A673 (cell line): ENCODE data around the gene ROR2. TPM values are rescaled to one million over a fixed set of nuclear protein-coding genes. Genes with fewer than 3 reads are reported as not detected.
"Not testable (repeated sequence)": the region's sequence is repeated elsewhere in the genome, so short reads cannot be mapped to it uniquely, and the experiment has no call there.

ENCODE experiments used
- BruUV-seq: library from RNA; stranded (reverse); fragments of 400-500 nt; replicated peaks from 2 replicates; lab custom pipeline; 2021; lab: Mats Ljungman, UMichigan
- CTCF ChIA-PET: fragments of 300-600 bp; sonication (Branson Sonifier 250); formaldehyde crosslinking; loops from one replicate; lab custom pipeline; 2022; ENCODE audit warnings: antibody characterized with exemption; lab: Charles Lee
- POLR2A ChIA-PET: fragments of 300-600 bp; sonication (Branson Sonifier 250); formaldehyde crosslinking; loops from one replicate; lab custom pipeline; 2022; ENCODE audit warnings: antibody characterized with exemption; ENCODE audit not compliant: low non-redundant PET; lab: Charles Lee
- DNase-seq: peaks from one replicate; pipeline ENCODE4 v3.0.0-alpha.2; 2015; ENCODE audit warnings: low spot score
- H3K27ac ChIP-seq: fragments of 200-600 bp; sonication (generic); 2 replicates; pipeline ENCODE4 v1.5.1; 2016; ENCODE audit warnings: mixed run types, low read depth, mild to moderate bottlenecking, mixed read lengths, antibody characterized with exemption, low read length; ENCODE audit not compliant: poor library complexity, severe bottlenecking
- H3K27me3 ChIP-seq: fragments of 200-600 bp; sonication (generic); replicated peaks from 2 replicates; pipeline ENCODE4 v1.6.1; 2017; ENCODE audit warnings: mixed run types, low read depth, mild to moderate bottlenecking, mixed read lengths, antibody characterized with exemption, low read length; ENCODE audit not compliant: insufficient read depth, poor library complexity
- H3K36me3 ChIP-seq: fragments of 200-600 bp; sonication (generic); 2 replicates; pipeline ENCODE4 v1.6.1; 2016; ENCODE audit warnings: mixed run types, mild to moderate bottlenecking, mixed read lengths, antibody characterized with exemption, low read length; ENCODE audit not compliant: insufficient read depth, poor library complexity, severe bottlenecking
- H3K4me1 ChIP-seq: fragments of 200-600 bp; sonication (generic); 2 replicates; pipeline ENCODE4 v1.6.1; 2017; ENCODE audit warnings: mixed run types, mild to moderate bottlenecking, mixed read lengths, antibody characterized with exemption, low read length; ENCODE audit not compliant: insufficient read depth, poor library complexity, severe bottlenecking
- H3K4me3 ChIP-seq: fragments of 200-600 bp; sonication (generic); 2 replicates; pipeline ENCODE4 v1.5.1; 2016; ENCODE audit warnings: low read depth, mixed run types, mild to moderate bottlenecking, mixed read lengths, low read length; ENCODE audit not compliant: poor library complexity, severe bottlenecking
- H3K9me3 ChIP-seq: fragments of 200-600 bp; sonication (generic); 2 replicates; pipeline ENCODE4 v1.6.1; 2016; ENCODE audit warnings: mixed run types, low read depth, mild to moderate bottlenecking, mixed read lengths, antibody characterized with exemption, low read length; ENCODE audit not compliant: poor library complexity, severe bottlenecking
- EZH2 ChIP-seq: fragments of 200-600 bp; sonication (generic); IDR thresholded peaks from 2 replicates; pipeline ENCODE4 v1.6.1; 2017; ENCODE audit warnings: borderline replicate concordance, low read depth, mild to moderate bottlenecking, mixed read lengths, antibody characterized with exemption, low read length; ENCODE audit not compliant: poor library complexity, severe bottlenecking
- intact Hi-C: fragments of 100-400 bp; cut with micrococcal nuclease; formaldehyde crosslinking; loops from one replicate; pipeline ENCODE4 v1.10.0; 2022; ENCODE audit not compliant: unreplicated experiment
- total RNA-seq: library from RNA; stranded (reverse); gene quantifications from 2 replicates; pipeline ENCODE4 v1.2.3, GENCODE V29; 2021
- TF ChIP-seq, protein P1 (sequence below): fragments of 300-800, 200-600 bp; sonication (generic); conservative IDR thresholded peaks from 2 replicates; pipeline ENCODE4 v1.5.1; 2017; ENCODE audit warnings: low read depth, mild to moderate bottlenecking, antibody characterized with exemption, low read length, moderate library complexity, mixed read lengths

ROR2 gene
- total RNA-seq, 1 experiment from 2014 or later, result 12.3 TPM

DNA sequence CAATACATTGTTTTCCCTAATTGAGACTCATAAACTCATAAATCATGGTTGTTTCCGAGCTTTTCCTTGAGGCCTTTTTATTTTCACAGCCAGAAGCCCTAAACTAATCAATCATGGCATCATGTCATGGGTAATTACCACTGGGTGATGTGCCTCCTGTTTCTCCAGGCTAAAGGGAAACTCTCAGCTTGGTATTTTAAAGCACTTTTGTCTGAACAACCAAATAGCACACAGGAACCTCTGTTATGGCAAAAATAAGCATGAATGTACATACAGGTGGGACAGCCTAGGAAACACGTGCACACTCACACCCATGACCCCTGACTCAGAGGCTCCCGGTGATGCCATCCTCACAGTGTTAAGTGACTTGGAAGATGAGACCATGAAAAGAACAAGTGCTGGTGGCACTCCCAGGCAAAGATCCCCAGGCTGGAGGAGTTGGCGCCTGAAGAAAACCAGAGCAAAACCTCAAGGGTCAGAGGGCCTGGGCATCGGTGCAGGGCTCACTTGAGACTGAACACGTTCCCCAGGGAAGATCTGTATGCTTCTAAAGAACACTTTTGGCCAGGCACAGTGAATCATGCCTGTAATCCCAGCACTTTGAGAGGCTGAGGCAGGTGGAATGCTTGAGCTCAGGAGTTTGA, 154.3 kb downstream of the ROR2 start:
- ChIA-PET POLR2A (interaction anchor here (0.6 to 0.7 kb wide), 2 partner anchors 13 to 167 kb away, joined by 3 read pairs; no protein-coding TSS in a partner anchor), CTCF (no interaction called here)
- TF ChIP-seq EZH2, result no peak
- TF ChIP-seq, protein P1, sequence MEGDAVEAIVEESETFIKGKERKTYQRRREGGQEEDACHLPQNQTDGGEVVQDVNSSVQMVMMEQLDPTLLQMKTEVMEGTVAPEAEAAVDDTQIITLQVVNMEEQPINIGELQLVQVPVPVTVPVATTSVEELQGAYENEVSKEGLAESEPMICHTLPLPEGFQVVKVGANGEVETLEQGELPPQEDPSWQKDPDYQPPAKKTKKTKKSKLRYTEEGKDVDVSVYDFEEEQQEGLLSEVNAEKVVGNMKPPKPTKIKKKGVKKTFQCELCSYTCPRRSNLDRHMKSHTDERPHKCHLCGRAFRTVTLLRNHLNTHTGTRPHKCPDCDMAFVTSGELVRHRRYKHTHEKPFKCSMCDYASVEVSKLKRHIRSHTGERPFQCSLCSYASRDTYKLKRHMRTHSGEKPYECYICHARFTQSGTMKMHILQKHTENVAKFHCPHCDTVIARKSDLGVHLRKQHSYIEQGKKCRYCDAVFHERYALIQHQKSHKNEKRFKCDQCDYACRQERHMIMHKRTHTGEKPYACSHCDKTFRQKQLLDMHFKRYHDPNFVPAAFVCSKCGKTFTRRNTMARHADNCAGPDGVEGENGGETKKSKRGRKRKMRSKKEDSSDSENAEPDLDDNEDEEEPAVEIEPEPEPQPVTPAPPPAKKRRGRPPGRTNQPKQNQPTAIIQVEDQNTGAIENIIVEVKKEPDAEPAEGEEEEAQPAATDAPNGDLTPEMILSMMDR, result no peak
- Histone ChIP-seq H3K36me3 (no peaks in the 10 kb centered on the region), H3K27me3 (peaks cover 9% of the 10 kb centered on the region), H3K9me3 (no peaks in the 10 kb centered on the region), H3K27ac (peak overlapping the region; percentile 58), H3K4me1 (peaks cover 32% of the 10 kb centered on the region), H3K4me3 (no peak overlapping the region)
- intact Hi-C loops, result loop anchor here (2.0 kb wide), 1 partner anchor 153 kb away; no protein-coding TSS in a partner anchor
- peak; percentile 87 for DNase-seq
- BruUV-seq, result no TSS peak

DNA sequence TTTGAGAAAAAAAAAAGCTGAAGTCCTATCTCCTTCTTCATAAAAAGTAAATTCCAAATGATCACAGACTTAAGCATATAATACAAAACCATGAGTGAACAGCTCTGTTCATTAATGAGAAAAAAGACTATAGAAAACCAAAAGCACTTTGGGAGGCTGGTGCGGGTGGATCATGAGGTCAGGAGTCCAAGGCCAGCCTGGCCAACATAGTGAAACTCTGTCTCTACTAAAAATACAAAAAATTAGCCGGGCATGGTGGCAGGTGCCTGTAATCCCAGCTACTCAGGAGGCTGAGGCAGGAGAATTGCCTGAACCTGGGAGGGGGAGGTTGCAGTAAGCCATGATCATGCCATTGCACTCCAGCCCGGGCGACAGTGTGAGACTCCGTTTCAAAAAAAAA, 156.7 kb downstream of the ROR2 start:
- BruUV-seq, H3K9me3 ChIP-seq, DNase-seq, H3K27me3 ChIP-seq, intact Hi-C loops, H3K36me3 ChIP-seq, CTCF ChIA-PET, H3K27ac ChIP-seq, H3K4me3 ChIP-seq: not testable (repeated sequence)
- peaks cover 17% of the 10 kb centered on the region for H3K4me1 ChIP-seq
- POLR2A ChIA-PET, result interaction anchor here (0.6 kb wide), 1 partner anchor 322 kb away, joined by 9 read pairs; the partner anchor contains the start of gene SPTLC1

DNA sequence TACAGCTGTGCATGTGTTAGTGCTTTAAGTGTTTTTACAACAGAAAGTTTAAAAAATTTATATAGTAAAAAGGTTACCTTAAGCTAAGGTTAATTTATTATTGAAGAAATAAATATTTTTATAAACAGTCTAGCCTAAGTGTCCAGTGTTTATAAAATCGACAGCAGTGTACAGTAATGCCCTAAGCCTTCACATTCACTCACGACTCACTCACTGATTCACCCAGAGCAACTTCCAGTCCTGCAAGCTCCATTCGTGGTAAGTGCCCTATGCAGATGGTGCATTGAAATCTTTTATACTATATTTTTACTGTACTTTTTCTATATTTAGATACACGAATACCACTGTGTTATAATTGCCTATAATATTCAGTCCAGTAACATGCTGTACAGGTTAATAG, 159.1 kb downstream of the ROR2 start:
- POLR2A ChIA-PET, result no interaction called here

More for the DNA sequence above, 159.1 kb downstream of the ROR2 start:
- Histone ChIP-seq H3K9me3 (no peaks in the 10 kb centered on the region), H3K27me3 (peaks cover 9% of the 10 kb centered on the region), H3K27ac (no peak overlapping the region), H3K4me3 (no peak overlapping the region), H3K4me1 (peaks cover 10% of the 10 kb centered on the region), H3K36me3 (no peaks in the 10 kb centered on the region)
- BruUV-seq, result no TSS peak
- CTCF ChIA-PET, result no interaction called here
- intact Hi-C loops, result no loop called here
- no peak for TF ChIP-seq EZH2
- TF ChIP-seq, protein P1, result no peak
- DNase-seq, result no peak
